ENCODE results near the gene ARID1A.

- TF ChIP-seq CTCF (IDR thresholded peaks at IDR 0.05; ENCODE audit: extremely low read depth in 1 of 2, insufficient read depth in 1 of 2, low read depth in 1 of 2, low read length in 2 of 2) (peak; percentile 15 to 32), MAX (IDR thresholded peaks at IDR 0.05; ENCODE audit: insufficient read depth, insufficient read length) (no peak), POLR2AphosphoS5 (IDR thresholded peaks at IDR 0.05; ENCODE audit: insufficient read depth, low read depth, low read length) (no peak), EZH2 (IDR thresholded peaks at IDR 0.05; ENCODE audit: borderline replicate concordance, low read depth, low read length, severe bottlenecking) (no peak), JUN (IDR thresholded peaks at IDR 0.05; ENCODE audit: borderline replicate concordance, insufficient read depth, insufficient read length, low read depth) (no peak), POLR2A (IDR thresholded peaks at IDR 0.05; ENCODE audit: low read depth, low read length) (no peak), MYC (IDR thresholded peaks at IDR 0.05; ENCODE audit: low read depth, low read length) (no peak), GATA2 (IDR thresholded peaks at IDR 0.05; ENCODE audit: insufficient read depth, insufficient read length, low read depth, low read length) (no peak)
Observed at GRCh38 chr1:26761217-26761616, 65.4 kb downstream of the ARID1A start.
